Activated B cell treated with CpG ODN at 0.5 μM for 24 hours (primary cell): ENCODE measurements around the gene CTSC. TPM values are rescaled to one million over a fixed set of nuclear protein-coding genes. Genes with fewer than 3 reads are reported as not detected.
"Not testable (repeated sequence)": the region's sequence is repeated elsewhere in the genome, so short reads cannot be mapped to it uniquely, and the experiment has no call there.

Source experiments
- ATAC-seq: fragments of 200-7000 bp; cut with Tn5 transposase; one replicate; pipeline ENCODE4 v1.10.0; 2021; ENCODE audit warnings: low read depth, mild to moderate bottlenecking, moderate library complexity
- CTCF ChIA-PET: fragments of 350-600 bp; sonication (Branson Sonifier 250); formaldehyde crosslinking; loops from one replicate; lab custom pipeline; 2021; ENCODE audit warnings: antibody characterized with exemption; lab: Charles Lee
- POLR2A ChIA-PET: fragments of 350-600 bp; sonication (Branson Sonifier 250); formaldehyde crosslinking; loops from one replicate; lab custom pipeline; 2021; ENCODE audit warnings: antibody characterized with exemption; lab: Charles Lee
- DNase-seq: peaks from one replicate; pipeline ENCODE4 v3.0.0; 2022
- H3K27ac Mint-ChIP-seq: one replicate; pipeline ENCODE4 v1.8.0; 2020; ENCODE audit warnings: mixed read lengths
- H3K27me3 Mint-ChIP-seq: one replicate; pipeline ENCODE4 v1.8.0; 2021; ENCODE audit warnings: mixed read lengths
- H3K36me3 Mint-ChIP-seq: one replicate; pipeline ENCODE4 v1.8.0; 2021; ENCODE audit warnings: low read depth, mixed read lengths
- H3K4me1 Mint-ChIP-seq: one replicate; pipeline ENCODE4 v1.8.0; 2021; ENCODE audit warnings: mixed read lengths
- H3K4me3 Mint-ChIP-seq: one replicate; pipeline ENCODE4 v1.8.0; 2020; ENCODE audit warnings: mild to moderate bottlenecking, mixed read lengths
- H3K9me3 Mint-ChIP-seq: one replicate; pipeline ENCODE4 v1.8.0; 2020; ENCODE audit warnings: mixed read lengths
- CTCF ChIP-seq: fragments of 200-600 bp; IDR thresholded peaks from one replicate; pipeline ENCODE4 v1.8.0; 2022; ENCODE audit warnings: antibody characterized with exemption, mild to moderate bottlenecking
- intact Hi-C: fragments of 100-400 bp; cut with micrococcal nuclease; formaldehyde crosslinking; loops from one replicate; pipeline ENCODE4 v1.15.1; 2024
- total RNA-seq: library from RNA; stranded (reverse); gene quantifications from 2 replicates; pipeline ENCODE4 v1.2.3, GENCODE V29; 2022

CTSC gene
- total RNA-seq, 1 donor from 2014 or later = 31.2 TPM

- Mint-ChIP-seq H3K9me3 (no peaks in the 10 kb centered on the region), H3K27me3 (no peaks in the 10 kb centered on the region), H3K36me3 (peaks cover 67% of the 10 kb centered on the region), H3K4me3 (no peak overlapping the region), H3K4me1 (peaks cover 46% of the 10 kb centered on the region), H3K27ac (no peak overlapping the region)
- CTCF ChIA-PET = no interaction called here
- POLR2A ChIA-PET = interaction anchor here (2.7 kb wide), 1 partner anchor 10 kb away, joined by 20 read pairs; the partner anchor contains the start of gene CTSC
- ATAC-seq (no peak), DNase-seq (no peak)
- no peak for TF ChIP-seq CTCF
- intact Hi-C loops = loop anchor here (1.0 kb wide), 1 partner anchor 10 kb away; the partner anchor contains the start of gene CTSC
These were observed 9.9 kb downstream of the CTSC start for GRCh38 chr11:88327462-88328143.

- H3K4me1 Mint-ChIP-seq = peaks cover 46% of the 10 kb centered on the region
These were observed 10.5 kb downstream of the CTSC start for GRCh38 chr11:88327061-88327460.

DNA sequence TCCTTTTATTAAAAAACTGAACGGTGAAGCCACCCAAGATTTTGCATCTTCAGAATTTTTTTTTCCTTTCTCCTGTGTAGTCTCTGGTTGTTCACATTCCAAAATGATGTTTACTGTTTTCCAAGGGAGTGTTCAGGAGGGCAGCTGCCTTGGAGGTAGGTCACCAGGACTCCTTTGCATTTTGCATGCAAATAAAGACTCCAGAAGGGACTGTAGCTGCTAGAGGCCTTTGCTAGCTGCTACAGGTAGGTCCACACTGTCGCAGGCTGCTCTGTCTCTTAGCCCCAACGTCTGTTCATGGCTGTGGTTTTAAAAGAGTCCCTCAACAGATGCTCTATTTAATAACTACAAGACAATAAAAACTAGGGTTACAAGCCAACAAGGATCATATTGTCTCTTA lies 11.4 kb downstream of the CTSC start:
- ChIA-PET POLR2A (interaction anchor here (2.3 kb wide), 1 partner anchor 12 kb away, joined by 5 read pairs; the partner anchor contains the start of gene CTSC), CTCF (no interaction called here)
- Mint-ChIP-seq H3K4me1 (peaks cover 43% of the 10 kb centered on the region), H3K27me3 (no peaks in the 10 kb centered on the region), H3K4me3 (no peak overlapping the region), H3K27ac (no peak overlapping the region), H3K36me3 (peaks cover 69% of the 10 kb centered on the region), H3K9me3 (no peaks in the 10 kb centered on the region)
- TF ChIP-seq CTCF = no peak
- ATAC-seq (no peak), DNase-seq (no peak)
- intact Hi-C loops = no loop called here

More at GRCh38 chr11:88327061-88327460, 10.5 kb downstream of the CTSC start:
- peak; percentile 47 for ATAC-seq
- H3K27ac Mint-ChIP-seq = no peak overlapping the region
- no peaks in the 10 kb centered on the region for H3K9me3 Mint-ChIP-seq
- intact Hi-C loops = loop anchor here (1.0 kb wide), 1 partner anchor 10 kb away; the partner anchor contains the start of gene CTSC
- ChIA-PET CTCF (no interaction called here), POLR2A (interaction anchor here (2.3 to 2.7 kb wide), 2 partner anchors 10 to 11 kb away, joined by 5 to 20 read pairs; partner anchors contain the start of gene CTSC)
- DNase-seq = no peak
- no peaks in the 10 kb centered on the region for H3K27me3 Mint-ChIP-seq
- no peak for TF ChIP-seq CTCF
- H3K36me3 Mint-ChIP-seq = peaks cover 68% of the 10 kb centered on the region
- no peak overlapping the region for H3K4me3 Mint-ChIP-seq

DNA sequence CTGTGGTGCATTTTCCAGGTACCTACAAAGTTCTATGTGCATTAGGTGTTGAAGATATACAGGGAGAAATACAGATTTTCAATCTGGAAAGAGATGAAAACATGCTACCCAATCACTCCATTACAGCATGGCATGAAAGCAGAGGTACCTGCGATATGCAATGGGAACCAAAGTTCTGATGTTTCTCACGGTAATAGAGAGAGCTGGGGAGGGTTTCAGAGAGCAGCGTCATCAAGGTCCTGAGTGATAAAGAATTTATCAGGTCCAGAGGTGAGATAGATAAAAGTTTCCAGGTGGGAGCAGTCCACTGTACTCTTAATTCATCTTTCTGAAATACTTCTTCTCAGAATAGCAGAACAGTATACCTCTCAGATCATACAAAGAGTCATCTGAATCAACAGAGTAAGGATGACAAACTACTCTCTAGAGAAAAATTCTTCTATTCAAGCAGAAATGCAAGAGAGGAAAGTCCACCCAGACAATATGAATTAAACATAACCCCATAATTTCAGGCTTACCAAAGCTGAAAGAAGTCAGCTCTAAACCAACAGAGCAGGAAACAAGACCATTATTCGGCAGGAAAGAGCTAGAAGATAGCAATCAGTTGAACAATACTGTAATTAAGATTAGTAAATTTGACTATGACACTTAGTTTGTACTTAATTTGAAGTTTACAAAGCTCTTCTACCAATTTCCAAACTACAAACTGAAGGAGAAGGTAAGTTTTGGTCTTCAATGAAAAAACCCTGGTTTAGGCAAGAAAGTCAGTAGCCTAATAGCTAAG lies 12.8 kb downstream of the CTSC start:
- TF ChIP-seq CTCF = no peak
- CTCF ChIA-PET = no interaction called here
- intact Hi-C loops = no loop called here
- ATAC-seq (no peak), DNase-seq (no peak)
- Mint-ChIP-seq H3K9me3 (no peaks in the 10 kb centered on the region), H3K4me1 (peaks cover 42% of the 10 kb centered on the region), H3K27ac (no peak overlapping the region), H3K36me3 (peaks cover 60% of the 10 kb centered on the region), H3K4me3 (no peak overlapping the region), H3K27me3 (no peaks in the 10 kb centered on the region)
- POLR2A ChIA-PET = interaction anchor here (2.3 kb wide), 1 partner anchor 13 kb away, joined by 5 read pairs; the partner anchor contains the start of gene CTSC

GRCh38 chr11:88322881-88323280 lies 14.7 kb downstream of the CTSC start:
- H3K27ac Mint-ChIP-seq, ATAC-seq, POLR2A ChIA-PET, intact Hi-C loops, H3K4me3 Mint-ChIP-seq, H3K27me3 Mint-ChIP-seq, H3K9me3 Mint-ChIP-seq, DNase-seq: not testable (repeated sequence)
- Mint-ChIP-seq H3K36me3 (peaks cover 51% of the 10 kb centered on the region), H3K4me1 (peaks cover 25% of the 10 kb centered on the region)
- CTCF ChIA-PET = interaction anchor here (1.2 kb wide), 1 partner anchor 25 kb away, joined by 3 read pairs; no protein-coding TSS in a partner anchor

DNA sequence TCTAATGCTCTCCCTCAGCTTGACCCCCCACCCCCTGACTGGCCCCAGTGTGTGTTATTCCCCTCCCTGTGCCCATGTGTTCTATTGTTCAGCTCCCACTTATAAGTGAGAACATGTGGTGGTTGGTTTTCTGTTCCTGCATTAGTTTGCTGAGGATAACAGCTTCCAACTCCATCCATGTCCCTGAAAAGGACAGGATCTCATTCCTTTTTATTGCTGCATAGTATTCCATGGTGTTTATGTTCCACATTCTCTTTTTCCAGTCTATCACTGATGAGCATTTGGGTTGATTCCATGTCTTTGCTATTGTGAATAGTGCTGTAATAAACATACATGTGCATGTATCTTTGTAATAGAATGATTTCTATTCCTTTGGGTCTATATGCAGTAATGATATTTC lies 16.1 kb downstream of the CTSC start:
- DNase-seq, POLR2A ChIA-PET, CTCF ChIA-PET, H3K27me3 Mint-ChIP-seq, H3K27ac Mint-ChIP-seq, H3K4me3 Mint-ChIP-seq, ATAC-seq, intact Hi-C loops, H3K9me3 Mint-ChIP-seq: not testable (repeated sequence)
- H3K4me1 Mint-ChIP-seq = peaks cover 11% of the 10 kb centered on the region
- H3K36me3 Mint-ChIP-seq = peaks cover 56% of the 10 kb centered on the region
